Activated CD8-positive, alpha-beta memory T cell treated with anti-CD3 and anti-CD28 coated beads for 4 hours (primary cell): Measurements from ENCODE around the gene ADD1.

ENCODE experiments used
- DNase-seq, 2 donors: peaks; one replicate each; pipeline ENCODE4 v3.0.0-alpha.2; 2020; ENCODE audit warnings: low read depth in 2 of 2

ADD1 gene

DNA sequence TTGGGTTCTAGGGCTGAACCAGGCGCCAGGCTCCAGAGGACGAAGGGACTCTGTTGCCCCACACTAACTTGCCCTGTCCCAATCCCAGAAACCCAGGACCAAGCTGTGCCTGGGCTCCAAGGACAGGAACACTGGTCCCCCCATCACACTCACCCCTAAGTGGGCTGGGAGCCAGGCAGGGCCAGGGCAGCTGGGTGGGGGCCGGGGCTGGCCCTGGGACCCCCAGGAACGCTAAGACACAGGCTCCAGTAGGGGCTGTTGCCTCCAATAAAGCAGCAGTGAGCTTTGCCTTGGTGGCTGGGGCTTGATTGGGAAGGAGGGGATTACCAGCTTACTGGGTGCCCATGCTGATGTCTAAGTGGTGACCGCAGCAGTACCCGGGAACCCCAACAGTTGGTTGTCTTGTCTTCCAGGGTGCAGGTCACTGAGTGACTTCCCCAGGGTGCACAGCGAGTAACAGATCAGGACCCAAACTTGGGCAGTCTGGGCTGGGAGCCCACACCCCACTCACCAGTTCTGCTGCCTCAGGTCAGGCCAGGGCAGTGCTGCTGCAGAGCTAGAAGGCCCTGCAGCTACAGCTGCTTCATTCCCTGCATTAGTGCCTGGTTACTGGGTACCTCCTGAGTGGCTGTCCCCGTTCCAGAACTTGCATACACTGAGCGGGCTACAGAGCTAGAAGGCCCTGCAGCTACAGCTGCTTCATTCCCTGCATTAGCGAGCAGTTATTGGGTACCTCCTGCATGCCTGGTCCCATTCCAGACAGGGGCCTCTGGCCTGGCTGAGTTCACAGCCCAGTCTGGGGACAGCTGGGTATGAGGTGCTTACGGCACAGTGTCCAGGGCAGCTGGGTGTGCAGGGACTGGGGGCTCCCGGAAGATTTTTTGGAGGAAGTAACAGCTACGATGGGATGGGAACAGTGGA, 9.4 kb upstream of the ADD1 start:
- no peak for DNase-seq

DNA sequence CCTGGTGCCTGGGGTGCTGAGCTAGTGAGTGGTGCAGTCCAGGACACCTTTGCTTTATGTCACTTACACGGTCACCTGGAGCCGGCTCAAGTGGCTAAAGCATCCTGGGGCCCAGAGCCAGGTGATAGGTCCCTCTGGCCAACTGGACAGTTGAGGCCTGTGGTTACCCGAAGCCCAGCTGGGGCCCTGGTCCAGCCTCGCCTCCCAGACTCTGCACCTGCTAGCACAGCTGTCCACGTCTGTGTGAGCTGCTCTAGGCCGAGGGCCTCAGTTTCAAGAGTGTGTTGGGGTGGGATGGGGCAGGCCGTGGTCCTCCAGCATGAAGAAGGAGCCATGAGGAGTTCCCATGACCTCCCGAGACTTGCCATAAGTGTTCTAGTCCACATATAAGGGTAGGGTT, 7.7 kb upstream of the ADD1 start:
- no peak for DNase-seq

DNA sequence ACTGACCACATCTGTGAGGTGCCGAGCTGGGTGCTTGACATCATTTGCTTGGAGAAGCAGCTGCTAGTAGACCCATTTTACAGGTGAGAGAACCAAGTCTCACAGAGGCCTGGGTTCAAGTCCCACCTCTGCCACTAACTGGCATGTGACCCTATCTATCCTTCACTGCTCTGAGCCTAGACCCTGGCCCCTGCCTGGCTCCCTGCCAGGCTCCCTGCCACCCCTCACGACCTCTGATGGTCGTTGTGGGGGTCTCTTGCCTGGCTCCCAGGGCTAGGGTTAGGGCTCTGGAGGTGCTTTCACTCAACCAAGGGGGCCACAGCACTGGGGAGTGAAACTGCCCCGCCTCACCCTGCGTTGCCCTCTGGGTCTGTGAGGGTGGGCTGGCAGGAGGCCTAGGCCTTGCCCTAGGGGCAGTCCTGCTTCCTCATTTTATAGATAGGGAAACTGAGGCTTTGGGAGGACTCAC, 7.2 kb upstream of the ADD1 start:
- DNase-seq = no peak

DNA sequence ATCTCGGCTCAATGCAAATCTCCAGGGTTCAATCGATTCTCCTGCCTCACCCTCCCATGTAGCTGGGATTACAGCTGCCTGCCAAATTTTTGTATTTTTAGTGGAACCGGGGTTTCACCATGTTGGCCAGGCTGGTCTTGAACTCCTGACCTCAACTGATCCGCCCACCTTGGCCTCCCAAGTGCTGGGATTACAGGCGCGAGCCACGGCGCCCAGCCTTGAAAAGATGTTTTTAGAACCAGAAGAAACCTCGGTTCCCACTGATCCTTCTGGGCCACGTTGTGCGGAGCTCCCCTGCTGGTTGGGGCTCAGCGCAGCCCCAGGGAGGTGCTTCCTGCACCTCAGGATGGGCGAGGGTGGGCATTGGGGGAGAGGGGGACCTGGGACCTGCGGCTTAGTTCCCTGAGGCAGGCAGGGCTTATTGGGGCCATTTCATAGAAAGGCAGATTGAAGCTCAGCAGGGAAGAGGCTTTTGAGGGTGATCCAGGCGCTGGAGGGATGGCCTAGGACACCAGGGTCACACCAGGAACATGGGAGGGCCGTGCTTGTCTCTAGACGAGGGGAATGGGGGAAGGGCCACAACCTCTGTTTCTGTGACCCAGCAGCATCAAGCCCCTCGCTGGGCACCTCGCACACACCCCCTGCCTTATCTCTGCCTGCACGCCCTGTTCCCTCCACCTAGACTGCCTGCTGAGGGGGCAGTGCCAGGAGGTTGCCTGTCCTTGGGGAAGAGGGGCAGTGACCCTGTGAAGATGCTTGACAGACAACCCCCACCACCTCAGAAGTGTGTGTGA, 6.3 kb upstream of the ADD1 start:
- no peak for DNase-seq

DNA sequence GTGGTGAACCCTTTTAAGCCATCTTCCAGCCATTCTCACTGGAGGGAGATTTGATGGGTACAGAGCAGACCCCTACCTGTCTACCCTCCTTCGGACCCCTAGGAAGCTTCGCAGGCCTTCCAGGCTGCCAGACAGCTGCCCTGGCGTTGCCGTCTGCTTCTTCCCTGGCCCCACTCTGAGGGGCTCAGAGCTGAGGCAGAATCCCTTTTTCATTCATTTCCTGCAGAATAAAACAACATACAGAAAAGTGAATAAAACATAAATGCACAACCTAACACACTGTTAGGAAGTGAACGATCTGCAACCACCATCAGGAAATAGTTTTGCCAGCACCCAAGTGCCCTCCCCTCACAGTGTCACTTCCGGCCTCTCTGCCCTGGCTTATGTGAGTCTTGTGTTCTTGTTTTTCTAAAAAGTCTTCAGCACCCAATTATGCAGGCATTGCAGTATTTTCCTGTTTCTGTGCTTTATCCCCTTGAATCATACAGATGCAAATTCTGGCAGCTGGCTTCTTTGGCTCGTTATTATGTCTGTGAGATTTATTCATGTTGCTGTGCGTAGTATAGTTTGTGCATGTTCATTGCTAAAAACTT, 5.6 kb upstream of the ADD1 start:
- peak; percentile 51 to 55 for DNase-seq

DNA sequence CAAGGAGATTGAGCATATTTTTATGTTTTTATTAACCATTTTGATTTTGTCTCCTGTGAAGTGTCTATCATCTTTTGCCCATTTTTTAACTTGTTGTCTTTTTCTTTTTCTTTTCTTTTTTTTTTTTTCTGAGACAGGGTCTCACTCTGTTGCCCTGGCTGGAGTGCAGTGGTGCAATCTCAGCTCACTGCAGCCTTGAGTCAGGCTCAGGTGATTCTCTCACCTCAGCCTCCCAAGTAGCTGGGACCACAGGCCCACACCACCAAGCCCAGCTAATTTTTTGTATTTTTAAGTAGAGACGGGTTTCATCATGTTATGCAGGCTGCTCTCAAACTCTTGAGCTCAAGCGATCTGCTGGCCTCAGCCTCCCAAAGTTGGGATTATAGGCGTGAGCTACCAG, 4.6 kb upstream of the ADD1 start:
- DNase-seq = no peak

DNA sequence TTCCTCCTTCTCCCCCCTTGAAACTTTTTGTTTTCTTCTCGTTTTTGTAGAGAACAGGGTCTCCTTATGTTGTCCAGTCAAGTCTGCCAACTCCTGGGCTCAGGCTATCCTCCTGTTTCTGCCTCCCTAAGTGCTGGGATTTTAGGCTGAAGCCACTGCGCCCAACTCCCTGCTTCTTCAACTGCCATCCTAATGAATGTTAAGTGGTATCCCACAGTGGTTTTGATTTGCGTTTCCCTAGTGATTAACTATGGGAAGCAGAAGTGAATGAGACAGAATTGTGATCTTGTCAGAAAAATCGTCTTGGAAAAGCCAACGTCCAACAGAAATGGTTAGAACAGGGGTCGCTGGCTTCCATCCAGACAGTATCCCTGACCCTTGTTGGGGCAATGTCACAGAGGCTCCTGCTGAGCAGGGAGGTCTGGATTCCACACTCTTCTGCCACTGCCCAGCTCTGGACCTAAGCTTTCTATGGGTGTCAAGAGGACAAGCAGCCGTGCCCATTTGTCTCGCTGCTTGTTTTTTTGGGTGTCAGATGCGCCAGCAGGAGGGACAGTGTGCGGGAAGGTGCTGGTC, 869 bp upstream of the ADD1 start:
- DNase-seq = no peak

DNA sequence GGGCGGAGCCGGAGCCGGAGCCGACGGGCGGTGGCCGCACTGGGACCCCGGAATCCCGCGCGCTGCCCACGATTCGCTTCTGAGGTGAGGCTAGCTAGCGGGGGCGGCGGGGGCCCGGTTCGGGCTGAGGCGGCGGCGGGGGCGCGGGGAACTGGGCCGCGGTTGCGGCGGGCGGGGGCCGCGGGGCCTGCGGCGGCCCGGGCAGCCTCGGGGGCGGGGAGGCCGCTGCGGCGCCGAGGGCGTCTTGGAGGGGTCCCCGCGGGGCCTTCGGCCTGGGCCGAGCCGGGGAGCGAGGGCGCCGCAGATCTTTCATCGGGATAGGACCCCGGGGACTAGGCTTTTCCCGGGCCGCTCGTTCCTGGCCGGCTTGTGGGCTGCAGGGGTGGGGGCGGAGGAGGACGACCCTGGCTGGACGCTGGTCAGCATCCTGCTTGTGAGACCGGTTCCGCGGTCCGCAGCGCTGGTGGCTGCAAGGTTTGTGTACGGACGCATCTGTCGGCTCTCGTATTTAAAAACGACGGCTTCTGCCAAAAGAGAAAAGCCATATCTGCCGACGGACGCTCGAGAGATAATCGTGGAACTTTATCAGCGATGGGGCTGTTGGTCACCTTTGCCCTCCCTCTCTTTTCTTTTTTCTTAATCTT, 419 bp downstream of the ADD1 start:
- no peak for DNase-seq

DNA sequence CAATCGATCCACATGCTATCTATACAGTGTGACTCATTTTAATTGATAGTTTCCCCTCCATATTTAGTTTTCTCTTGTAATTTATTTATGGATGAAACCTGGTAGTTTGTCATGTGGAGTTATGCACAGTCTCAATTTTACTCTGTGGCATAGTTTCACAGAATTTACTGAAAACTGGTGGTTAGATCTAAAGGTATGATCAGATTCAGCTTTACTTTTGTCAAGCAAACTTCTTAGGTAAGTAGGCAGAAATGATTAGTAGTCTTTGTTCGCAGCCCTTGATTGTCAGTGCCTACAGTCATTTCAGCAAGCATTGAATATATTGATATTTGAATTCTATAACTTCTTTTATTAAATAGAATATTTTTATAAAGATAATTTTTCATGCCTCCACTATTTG, 2.5 kb downstream of the ADD1 start:
- no peak for DNase-seq

DNA sequence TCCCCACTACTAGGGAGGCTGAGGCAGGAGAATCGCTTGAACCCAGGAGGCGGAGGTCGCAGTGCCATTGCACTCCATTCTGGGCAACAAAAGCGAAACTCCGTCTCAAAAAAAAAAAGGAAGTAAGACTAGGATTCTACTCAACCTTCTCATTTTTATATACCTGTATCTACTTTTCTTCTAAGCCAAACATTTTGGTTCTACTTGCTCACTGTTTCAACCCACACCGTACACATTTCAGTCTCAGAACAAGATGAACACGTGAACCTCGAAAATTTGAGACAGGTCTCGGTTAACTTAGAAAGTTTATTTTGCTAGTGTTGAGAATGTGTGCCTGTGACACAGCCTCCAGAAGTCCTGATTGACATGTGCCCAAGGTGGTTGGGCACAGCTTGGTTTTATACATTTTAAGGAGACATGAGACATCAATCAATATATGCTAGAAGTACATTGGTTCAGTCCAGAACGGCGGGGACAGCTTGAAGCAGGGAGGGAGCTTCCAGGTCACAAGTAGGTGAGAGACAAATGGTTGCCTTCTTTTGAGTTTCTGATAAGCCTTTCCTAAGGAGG, 3.7 kb downstream of the ADD1 start:
- no peak for DNase-seq

DNA sequence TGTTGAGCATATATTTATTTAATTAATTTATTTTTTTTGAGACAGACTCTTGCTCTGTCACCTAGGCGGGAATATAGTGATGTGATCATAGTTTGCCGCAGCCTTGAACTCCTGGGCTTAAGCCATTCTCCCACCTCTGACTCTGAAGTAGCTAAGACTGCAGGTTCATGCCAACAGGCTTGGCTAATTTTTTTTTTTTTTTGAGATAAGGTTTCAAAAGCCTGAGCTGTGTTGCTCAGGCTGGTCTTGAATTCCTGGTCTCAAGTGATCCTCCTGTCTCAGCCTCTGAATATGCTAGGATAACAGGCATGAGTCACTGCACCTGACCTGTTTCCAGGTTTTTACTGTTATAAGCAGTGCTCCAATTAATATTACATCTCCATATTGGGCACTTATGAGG, 4.8 kb downstream of the ADD1 start:
- DNase-seq = no peak

DNA sequence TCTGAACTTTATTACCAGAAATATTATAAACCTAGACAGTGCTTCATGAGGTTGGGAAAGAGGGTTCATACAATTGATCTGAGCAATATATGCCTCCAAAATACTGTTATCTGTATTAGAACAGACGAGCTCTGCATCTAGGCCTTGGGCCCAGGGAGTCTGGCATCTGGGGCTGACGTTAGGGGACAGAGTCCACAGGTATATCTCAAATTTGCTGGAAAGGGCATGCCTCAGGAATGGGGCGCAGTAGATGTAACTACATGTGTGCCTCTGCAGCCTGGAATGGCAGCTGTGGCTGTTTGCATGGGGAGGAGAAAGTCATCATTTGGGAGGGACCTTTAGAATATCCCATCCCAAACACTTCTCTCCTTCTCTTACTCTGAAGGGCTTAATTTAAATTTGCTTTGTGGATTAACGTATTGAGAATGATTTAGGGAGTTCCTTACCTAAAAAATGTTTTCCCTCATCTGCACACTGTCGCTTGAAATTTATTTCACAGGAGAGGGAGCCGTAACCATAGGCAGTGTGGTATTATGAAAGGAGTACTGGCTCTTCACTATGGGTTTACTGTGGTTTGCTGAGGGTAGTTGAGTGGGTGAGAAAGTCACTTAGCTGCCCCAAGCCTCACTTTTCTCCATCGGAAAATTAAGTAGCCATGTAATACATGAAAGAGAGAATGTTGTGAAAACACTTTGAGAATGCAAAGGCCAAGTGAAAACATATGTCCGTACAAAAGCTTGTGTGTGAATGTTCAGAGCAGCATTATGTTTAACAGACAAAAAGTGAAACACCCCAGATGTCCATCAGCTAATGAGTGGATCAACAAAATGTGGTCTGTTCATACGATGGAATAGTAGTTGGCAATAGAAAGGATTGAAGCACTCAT, 5.9 kb downstream of the ADD1 start:
- no peak for DNase-seq

DNA sequence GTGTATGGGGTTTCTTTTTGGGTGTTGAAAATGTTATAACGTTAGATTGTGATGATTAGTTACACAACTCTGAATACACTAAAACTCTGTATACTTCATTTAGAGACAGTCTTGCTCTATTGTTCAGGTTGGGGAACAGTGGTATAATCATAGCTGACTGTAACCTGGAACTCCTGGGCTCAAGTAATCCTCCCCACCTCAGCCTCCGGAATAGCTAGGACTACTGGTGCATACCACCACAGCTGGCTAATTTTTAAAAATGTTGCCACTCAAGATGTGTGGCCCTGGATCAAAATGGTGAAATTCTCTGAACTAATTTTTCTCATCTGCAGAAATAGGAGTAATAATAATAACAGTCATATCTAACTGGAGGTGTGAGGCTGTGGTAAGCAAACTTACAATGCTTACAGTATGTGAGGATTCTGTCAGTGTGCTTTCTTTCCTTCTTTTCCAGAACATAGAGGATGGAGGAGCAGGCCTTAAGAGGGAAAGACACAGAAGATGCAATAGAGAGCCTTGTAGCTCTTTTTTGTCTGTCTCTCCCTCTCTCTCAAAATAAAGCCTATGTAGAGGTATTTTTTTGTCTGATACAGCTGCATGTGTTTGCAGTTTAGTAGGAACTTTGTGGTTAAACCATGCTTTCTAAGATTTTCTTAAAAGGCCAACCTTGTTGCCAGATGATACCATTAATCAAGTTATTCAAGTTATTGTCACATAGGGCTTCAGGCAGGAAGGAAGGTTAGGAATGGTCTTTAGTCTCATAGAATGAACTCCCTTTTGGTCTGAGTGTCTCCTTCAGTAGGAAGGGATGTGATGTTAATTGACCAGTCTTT, 7.5 kb downstream of the ADD1 start:
- DNase-seq = no peak

DNA sequence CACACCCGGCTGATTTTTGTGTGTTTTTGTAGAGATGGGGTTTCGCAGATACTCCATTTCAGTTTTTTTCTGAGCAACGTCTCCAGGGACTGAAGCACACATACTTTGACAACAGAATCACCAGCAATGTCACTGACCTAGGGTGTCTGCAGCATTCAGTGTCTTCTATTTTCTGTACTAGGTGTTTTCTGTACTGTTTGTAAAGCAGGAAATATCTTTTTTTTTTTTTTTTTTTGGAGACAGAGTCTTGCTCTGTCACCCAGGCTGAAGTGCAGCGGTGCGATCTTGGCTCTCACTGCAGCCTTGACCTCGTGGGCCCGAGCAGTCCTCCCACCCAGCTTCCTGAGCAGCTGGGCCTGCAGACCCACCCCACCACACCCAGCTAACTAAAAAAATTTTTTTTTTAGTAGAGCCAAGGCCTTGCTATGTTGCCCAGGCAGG, 8.9 kb downstream of the ADD1 start:
- no peak for DNase-seq

DNA sequence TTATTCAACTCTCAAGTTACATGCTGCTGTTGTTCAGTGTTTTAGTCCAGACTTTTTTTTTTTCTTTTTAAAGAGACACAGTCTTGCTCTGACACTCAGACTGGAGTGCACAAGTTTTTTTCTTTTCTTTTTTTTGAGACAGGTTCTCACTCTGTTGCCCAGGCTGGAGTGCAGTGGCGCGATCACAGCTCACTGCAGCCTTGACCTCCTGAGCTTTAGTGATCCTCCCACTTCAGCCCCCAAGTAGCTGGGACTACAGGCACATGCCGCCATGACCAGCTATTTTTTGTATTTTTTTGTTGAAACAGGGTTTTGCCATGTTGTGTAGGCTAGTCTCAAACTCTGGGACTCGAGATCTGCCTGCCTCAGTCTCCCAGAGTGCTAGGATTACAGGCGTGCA, 11.9 kb downstream of the ADD1 start:
- no peak for DNase-seq

DNA sequence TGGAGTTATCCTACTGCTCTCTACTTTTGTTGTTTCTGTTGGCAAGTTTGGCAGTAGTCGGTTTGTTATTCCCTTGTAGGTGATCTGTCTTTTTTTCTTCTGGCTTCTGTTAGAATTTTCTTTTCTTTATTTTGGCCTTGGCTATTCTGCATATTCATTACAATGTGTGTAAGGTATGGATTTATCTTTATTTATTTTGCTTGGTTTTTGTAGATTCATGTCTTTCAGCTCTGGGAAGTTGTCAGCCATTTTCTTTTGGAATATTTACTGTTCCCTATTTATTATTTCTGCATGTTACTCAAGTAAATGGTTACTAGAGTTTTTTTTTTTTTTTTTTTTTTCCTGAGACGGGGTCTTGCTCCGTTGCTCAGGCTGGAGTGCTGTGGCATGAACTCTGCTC, 12.6 kb downstream of the ADD1 start:
- no peak for DNase-seq

DNA sequence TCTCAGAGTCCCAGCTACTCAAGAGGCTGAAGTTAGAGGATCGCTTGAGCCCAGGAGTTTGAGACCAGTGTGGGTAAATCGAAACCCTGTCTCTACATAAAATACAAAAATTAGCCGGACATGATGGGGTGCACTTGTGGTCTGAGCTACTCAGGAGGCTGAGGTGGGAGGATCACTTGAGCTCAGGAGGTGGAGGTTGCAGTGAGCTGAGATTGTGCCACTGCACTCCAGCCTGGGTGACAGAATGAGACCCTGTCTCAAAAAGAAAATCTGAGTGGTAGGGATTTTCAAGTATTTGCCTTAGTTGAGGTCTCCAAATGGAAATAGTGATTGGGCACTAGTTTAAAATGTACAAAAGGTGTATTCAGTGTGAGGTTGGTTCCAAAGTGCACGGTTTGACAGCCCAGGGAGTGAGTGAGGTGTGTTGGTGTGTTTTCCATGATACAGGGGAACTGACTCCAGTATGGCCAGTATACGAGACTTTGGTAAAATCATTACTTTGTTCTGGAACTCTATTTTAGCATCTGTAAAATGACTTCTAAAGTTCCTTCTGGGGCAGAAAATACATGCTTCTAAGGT, 13.8 kb downstream of the ADD1 start:
- no peak for DNase-seq

DNA sequence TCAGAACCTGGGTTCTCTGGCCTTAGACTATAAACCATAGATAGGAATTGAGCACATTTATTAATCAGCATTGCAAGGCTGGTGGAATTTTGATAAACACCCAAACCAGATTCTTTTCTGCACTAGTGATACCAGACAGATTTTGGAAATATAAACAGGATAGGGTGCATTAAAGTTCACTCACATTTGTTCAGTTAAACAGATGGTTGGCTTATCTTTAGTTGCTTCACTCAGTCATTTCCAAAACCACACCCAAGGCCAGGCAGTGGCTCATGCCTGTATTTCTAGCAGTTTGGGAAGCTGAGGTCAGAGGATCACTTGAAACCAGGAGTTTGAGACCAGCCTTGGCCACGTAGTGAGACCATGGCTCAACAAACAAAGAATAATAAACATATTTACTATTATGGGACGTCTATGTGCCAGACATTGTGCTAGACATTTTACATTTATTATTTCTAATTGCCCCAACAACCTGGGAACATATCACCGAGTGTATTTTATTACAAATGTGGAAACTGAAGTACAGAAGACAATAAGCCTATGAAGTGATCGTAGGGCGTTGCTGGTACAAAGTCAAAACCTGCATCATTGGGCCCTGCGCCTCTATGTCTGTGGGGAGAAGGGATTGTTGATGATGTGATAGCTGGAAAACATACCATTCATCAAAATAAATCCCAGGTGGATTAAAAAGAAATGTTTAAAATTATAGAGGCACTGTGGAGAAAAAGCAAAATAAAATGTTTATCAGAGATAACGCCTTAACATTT, 15.0 kb downstream of the ADD1 start:
- no peak for DNase-seq
